Body of pancreas (tissue), 4 donors: Measurements from ENCODE around the gene PHYKPL.

ENCODE experiments used
- POLR2A ChIP-seq, 3 donors: fragments of 450-650 bp; IDR thresholded peaks; one replicate each; pipeline ENCODE4 v1.6.1; 2016; ENCODE audit warnings: antibody characterized with exemption in 3 of 3, mild to moderate bottlenecking in 2 of 3
- TF ChIP-seq, protein P1 (sequence below), 7 experiments: fragments of 450-650 bp in 4 of 7; fragments of 200-600 bp in 3 of 7; sonication (generic) in 3 of 7; IDR thresholded peaks; one replicate each; pipeline ENCODE4 v1.5.1; 2016 to 2019; ENCODE audit warnings: antibody characterized with exemption in 7 of 7

DNA sequence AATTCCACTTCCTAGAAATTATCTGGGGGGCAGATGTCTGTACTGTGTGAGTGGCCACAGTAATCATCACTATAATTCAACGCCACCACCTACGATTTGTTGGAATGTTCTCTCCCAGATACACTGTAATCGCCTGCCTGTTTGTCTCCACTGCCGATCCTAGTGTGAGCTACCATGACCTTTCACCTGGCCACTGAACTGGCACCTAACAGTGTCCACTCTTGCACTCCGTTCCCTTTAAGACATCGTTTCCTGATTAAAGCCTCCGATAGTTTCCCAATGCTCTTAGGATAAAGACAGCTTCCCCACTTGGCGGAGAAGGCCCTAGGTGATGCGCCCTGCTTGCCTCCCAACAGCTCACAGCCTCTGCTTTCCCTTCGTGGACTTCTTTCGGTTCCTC lies 4.0 kb downstream of the PHYKPL start:
- no peak for TF ChIP-seq POLR2A (IDR thresholded peaks at IDR 0.05)
- TF ChIP-seq, protein P1, sequence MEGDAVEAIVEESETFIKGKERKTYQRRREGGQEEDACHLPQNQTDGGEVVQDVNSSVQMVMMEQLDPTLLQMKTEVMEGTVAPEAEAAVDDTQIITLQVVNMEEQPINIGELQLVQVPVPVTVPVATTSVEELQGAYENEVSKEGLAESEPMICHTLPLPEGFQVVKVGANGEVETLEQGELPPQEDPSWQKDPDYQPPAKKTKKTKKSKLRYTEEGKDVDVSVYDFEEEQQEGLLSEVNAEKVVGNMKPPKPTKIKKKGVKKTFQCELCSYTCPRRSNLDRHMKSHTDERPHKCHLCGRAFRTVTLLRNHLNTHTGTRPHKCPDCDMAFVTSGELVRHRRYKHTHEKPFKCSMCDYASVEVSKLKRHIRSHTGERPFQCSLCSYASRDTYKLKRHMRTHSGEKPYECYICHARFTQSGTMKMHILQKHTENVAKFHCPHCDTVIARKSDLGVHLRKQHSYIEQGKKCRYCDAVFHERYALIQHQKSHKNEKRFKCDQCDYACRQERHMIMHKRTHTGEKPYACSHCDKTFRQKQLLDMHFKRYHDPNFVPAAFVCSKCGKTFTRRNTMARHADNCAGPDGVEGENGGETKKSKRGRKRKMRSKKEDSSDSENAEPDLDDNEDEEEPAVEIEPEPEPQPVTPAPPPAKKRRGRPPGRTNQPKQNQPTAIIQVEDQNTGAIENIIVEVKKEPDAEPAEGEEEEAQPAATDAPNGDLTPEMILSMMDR (IDR thresholded peaks at IDR 0.05): no peak
